ENCODE measurements around the gene EPB41L5.

- TF ChIP-seq HMGXB4 (CRISPR knock-in tag; IDR thresholded peaks at IDR 0.05) = no peak
- TF ChIP-seq ZNF121 (CRISPR knock-in tag; conservative IDR thresholded peaks at IDR 0.05) = no peak
- no peak for TF ChIP-seq SMARCA5 (IDR thresholded peaks at IDR 0.05)
- TF ChIP-seq KAT7 (CRISPR knock-in tag; IDR thresholded peaks at IDR 0.05; ENCODE audit: borderline replicate concordance) = no peak
- TF ChIP-seq CTCF (IDR thresholded peaks at IDR 0.05 in 2 of 3, conservative IDR thresholded peaks at IDR 0.05 in 1 of 3; ENCODE audit: insufficient read depth in 2 of 3, low read depth in 1 of 3, low read length in 3 of 3) = no peak
Measured at GRCh38 chr2:120075545-120075944, 62.7 kb downstream of the EPB41L5 start.
